Measurements from ENCODE around the gene CHST8. TPM values are rescaled to one million over a fixed set of nuclear protein-coding genes. Genes with fewer than 3 reads are reported as not detected.

The CHST8 gene, protein sequence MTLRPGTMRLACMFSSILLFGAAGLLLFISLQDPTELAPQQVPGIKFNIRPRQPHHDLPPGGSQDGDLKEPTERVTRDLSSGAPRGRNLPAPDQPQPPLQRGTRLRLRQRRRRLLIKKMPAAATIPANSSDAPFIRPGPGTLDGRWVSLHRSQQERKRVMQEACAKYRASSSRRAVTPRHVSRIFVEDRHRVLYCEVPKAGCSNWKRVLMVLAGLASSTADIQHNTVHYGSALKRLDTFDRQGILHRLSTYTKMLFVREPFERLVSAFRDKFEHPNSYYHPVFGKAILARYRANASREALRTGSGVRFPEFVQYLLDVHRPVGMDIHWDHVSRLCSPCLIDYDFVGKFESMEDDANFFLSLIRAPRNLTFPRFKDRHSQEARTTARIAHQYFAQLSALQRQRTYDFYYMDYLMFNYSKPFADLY
- total RNA-seq: 0.19 TPM in 1 of 2 replicates, not detected in the other

GRCh38 chr19:33621811-33622504 lies at the start of gene CHST8:
Gene CHST8 (plus strand): TSS chr19:33621953. CDS start chr19:33689262, 67,309 bp downstream.

GRCh38 chr19:33796164-33796875 lies 174.6 kb downstream of the CHST8 start, which contains the start of gene KCTD15:
Gene KCTD15 (plus strand): TSS chr19:33796870. CDS start chr19:33800455, 3,585 bp downstream.

Other genes starting within 250 kb of the CHST8 start
- 22.3 and 30.7 TPM in 2 replicates for gene CEBPG, start 248.2 kb upstream of the CHST8 start, total RNA-seq
- 48.2 and 52.7 TPM in 2 replicates for gene PEPD, start 100.2 kb upstream of the CHST8 start, total RNA-seq
- 28.6 and 30.2 TPM in 2 replicates for gene KCTD15, start 174.9 kb downstream of the CHST8 start, total RNA-seq

Data from regular cardiac myocyte (primary cell).